Measurements from ENCODE around the gene CINP. TPM values are rescaled to one million over a fixed set of nuclear protein-coding genes. Genes with fewer than 3 reads are reported as not detected.

Gene CINP
- total and polyA plus RNA-seq, 2 donors from 2014 or later = 32.1 to 49.3 TPM

DNA sequence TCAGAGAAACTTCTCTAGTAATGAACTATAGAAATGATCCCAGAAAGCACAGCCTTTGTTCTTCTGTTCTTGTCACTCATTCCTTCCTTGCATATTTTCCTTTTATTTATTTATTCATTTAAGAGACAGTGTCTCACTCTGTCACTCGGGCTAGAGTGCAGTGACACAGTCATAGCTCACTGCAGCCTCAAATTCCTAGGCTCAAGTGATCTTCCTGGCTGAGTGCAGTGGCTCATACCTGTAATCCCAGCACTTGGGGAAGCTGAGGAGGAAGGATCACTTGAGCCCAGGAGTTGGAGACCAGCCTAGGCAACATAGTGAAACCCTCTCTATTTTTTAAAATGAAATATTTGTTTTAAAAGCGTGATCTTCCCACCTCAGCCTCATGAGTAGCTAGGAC is 11.6 kb upstream of the CINP start:
- DNase-seq (no peak), FAIRE-seq (no peak)
- no peaks in the 10 kb centered on the region for H3K9me3 ChIP-seq (ENCODE audit: control insufficient read depth in 2 of 3, insufficient read depth in 1 of 3, low read length in 3 of 3)
- intact Hi-C loops (cut with DNase I) = no loop called here
- no peaks in the 10 kb centered on the region for H3K27me3 ChIP-seq (ENCODE audit: control insufficient read depth, insufficient read depth, low read length)
- no peaks in the 10 kb centered on the region for H3K4me1 ChIP-seq (ENCODE audit: control insufficient read depth in 2 of 3, insufficient read depth in 2 of 3, low read depth in 1 of 3, low read length in 3 of 3)
- H3K4me3 ChIP-seq (ENCODE audit: low read length in 3 of 3) = no peak overlapping the region
- no peak overlapping the region for H3K9ac ChIP-seq (ENCODE audit: low read length in 3 of 3)
- no peak overlapping the region for H3K27ac ChIP-seq (ENCODE audit: low read depth in 2 of 2, low read length in 2 of 2)
- TF ChIP-seq, protein P1, sequence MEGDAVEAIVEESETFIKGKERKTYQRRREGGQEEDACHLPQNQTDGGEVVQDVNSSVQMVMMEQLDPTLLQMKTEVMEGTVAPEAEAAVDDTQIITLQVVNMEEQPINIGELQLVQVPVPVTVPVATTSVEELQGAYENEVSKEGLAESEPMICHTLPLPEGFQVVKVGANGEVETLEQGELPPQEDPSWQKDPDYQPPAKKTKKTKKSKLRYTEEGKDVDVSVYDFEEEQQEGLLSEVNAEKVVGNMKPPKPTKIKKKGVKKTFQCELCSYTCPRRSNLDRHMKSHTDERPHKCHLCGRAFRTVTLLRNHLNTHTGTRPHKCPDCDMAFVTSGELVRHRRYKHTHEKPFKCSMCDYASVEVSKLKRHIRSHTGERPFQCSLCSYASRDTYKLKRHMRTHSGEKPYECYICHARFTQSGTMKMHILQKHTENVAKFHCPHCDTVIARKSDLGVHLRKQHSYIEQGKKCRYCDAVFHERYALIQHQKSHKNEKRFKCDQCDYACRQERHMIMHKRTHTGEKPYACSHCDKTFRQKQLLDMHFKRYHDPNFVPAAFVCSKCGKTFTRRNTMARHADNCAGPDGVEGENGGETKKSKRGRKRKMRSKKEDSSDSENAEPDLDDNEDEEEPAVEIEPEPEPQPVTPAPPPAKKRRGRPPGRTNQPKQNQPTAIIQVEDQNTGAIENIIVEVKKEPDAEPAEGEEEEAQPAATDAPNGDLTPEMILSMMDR (IDR thresholded peaks at IDR 0.05; ENCODE audit: borderline replicate concordance, extremely low read depth, insufficient read depth) = no peak
- peaks cover 0 to 3% (median 2%) of the 10 kb centered on the region in 3 donors for H3K36me3 ChIP-seq (ENCODE audit: control insufficient read depth in 2 of 3, insufficient read depth in 3 of 3, low read length in 3 of 3)

DNA sequence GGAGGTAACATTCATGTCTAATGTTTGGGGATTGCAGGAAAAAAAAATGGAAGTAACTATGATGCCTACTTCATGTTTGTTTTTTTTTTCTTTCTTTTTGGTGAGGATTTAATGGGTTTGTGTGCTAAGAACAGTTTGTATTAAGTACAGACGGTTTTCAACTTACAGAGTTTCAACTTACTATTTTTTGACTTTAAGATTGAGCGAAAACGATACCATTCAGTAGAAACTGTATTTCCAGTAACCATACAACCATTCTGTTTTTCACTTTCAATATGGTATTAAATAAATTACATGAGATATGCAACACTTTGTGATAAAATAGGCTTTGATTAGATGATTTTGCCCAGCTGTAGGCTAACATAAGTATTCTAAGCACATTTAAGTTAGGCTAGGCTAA is 10.4 kb upstream of the CINP start:
- no peaks in the 10 kb centered on the region for H3K9me3 ChIP-seq (ENCODE audit: control insufficient read depth in 2 of 3, insufficient read depth in 1 of 3, low read length in 3 of 3)
- no peak overlapping the region for H3K4me3 ChIP-seq (ENCODE audit: low read length in 3 of 3)
- TF ChIP-seq, protein P1 (IDR thresholded peaks at IDR 0.05; ENCODE audit: borderline replicate concordance, extremely low read depth, insufficient read depth) = no peak
- H3K27ac ChIP-seq (ENCODE audit: low read depth in 2 of 2, low read length in 2 of 2) = no peak overlapping the region
- peaks cover 0 to 3% (median 2%) of the 10 kb centered on the region in 3 donors for H3K36me3 ChIP-seq (ENCODE audit: control insufficient read depth in 2 of 3, insufficient read depth in 3 of 3, low read length in 3 of 3)
- H3K9ac ChIP-seq (ENCODE audit: low read length in 3 of 3) = no peak overlapping the region
- FAIRE-seq (no peak), DNase-seq (no peak)
- intact Hi-C loops (cut with DNase I) = no loop called here
- no peaks in the 10 kb centered on the region for H3K4me1 ChIP-seq (ENCODE audit: control insufficient read depth in 2 of 3, insufficient read depth in 2 of 3, low read depth in 1 of 3, low read length in 3 of 3)
- no peaks in the 10 kb centered on the region for H3K27me3 ChIP-seq (ENCODE audit: control insufficient read depth, insufficient read depth, low read length)

DNA sequence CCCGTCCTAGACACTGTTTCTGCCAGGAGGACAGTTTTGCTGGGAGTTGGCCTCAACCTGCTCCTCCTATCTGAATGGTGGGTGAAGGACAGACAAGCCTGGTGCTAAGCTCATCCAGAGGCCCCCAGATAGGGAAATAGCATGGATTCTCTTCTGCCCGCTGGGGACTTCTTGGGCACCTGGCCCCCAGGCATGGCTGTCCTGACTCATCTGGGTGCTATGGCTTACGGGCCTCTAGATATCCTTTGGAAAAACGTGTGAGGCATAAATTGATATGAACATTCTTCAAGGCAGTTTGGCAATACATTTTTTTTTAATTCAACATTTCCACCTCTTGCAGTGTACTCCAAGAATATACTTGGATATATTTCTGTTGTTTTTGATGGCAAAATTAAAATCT is 8.7 kb upstream of the CINP start:
- intact Hi-C loops (cut with DNase I) = no loop called here
- Histone ChIP-seq H3K9me3 (ENCODE audit: control insufficient read depth in 2 of 3, insufficient read depth in 1 of 3, low read length in 3 of 3) (no peaks in the 10 kb centered on the region), H3K4me3 (ENCODE audit: low read length in 3 of 3) (no peak overlapping the region), H3K27ac (ENCODE audit: low read depth in 2 of 2, low read length in 2 of 2) (no peak overlapping the region), H3K27me3 (ENCODE audit: control insufficient read depth, insufficient read depth, low read length) (no peaks in the 10 kb centered on the region), H3K9ac (ENCODE audit: low read length in 3 of 3) (no peak overlapping the region), H3K36me3 (ENCODE audit: control insufficient read depth in 2 of 3, insufficient read depth in 3 of 3, low read length in 3 of 3) (no peaks in the 10 kb centered on the region), H3K4me1 (ENCODE audit: control insufficient read depth in 2 of 3, insufficient read depth in 2 of 3, low read depth in 1 of 3, low read length in 3 of 3) (no peaks in the 10 kb centered on the region)
- no peak for DNase-seq
- TF ChIP-seq, protein P1 (IDR thresholded peaks at IDR 0.05; ENCODE audit: borderline replicate concordance, extremely low read depth, insufficient read depth) = no peak
- FAIRE-seq = no peak

DNA sequence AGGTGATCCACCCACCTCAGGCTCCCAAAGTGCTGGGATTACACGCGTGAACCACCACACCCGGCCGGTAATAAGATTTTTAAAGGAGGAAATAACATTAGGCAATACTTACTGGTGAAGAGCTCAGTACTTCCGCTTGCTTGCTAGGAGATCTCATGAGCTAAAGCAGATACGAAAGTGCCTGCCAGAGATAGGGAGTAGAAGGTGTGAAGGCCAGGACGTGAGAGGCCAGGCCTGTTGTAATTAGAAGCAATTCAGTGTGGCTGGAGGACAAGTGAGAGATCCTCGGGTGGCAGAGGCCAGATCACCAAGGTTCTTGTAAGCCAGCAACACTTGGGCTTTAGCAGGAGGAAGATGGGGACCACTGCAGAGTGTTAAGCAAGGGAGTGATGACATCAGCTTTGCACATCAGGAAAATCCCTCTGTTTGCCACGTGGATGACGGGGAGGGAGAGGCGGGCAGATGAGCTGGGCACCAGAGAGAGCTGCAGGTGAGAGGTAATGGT is 7.7 kb upstream of the CINP start:
- FAIRE-seq = no peak
- TF ChIP-seq, protein P1 (IDR thresholded peaks at IDR 0.05; ENCODE audit: borderline replicate concordance, extremely low read depth, insufficient read depth) = no peak
- H3K27ac ChIP-seq (ENCODE audit: low read depth in 2 of 2, low read length in 2 of 2) = no peak overlapping the region
- H3K27me3 ChIP-seq (ENCODE audit: control insufficient read depth, insufficient read depth, low read length) = no peaks in the 10 kb centered on the region
- intact Hi-C loops (cut with DNase I) = no loop called here
- no peaks in the 10 kb centered on the region for H3K36me3 ChIP-seq (ENCODE audit: control insufficient read depth in 2 of 3, insufficient read depth in 3 of 3, low read length in 3 of 3)
- H3K9me3 ChIP-seq (ENCODE audit: control insufficient read depth in 2 of 3, insufficient read depth in 1 of 3, low read length in 3 of 3) = no peaks in the 10 kb centered on the region
- DNase-seq = no peak
- H3K9ac ChIP-seq (ENCODE audit: low read length in 3 of 3) = no peak overlapping the region
- H3K4me1 ChIP-seq (ENCODE audit: control insufficient read depth in 2 of 3, insufficient read depth in 2 of 3, low read depth in 1 of 3, low read length in 3 of 3) = no peaks in the 10 kb centered on the region
- no peak overlapping the region for H3K4me3 ChIP-seq (ENCODE audit: low read length in 3 of 3)
